ENCODE data around the gene SIM1.

The SIM1 gene

GRCh38 chr6:100347901-100348550 lies 116.7 kb downstream of the SIM1 start:
- no peak for FAIRE-seq

GRCh38 chr6:100346828-100347227 lies 117.9 kb downstream of the SIM1 start:
- FAIRE-seq: no peak

GRCh38 chr6:100346203-100346602 lies 118.5 kb downstream of the SIM1 start:
- no peak for FAIRE-seq

GRCh38 chr6:100344761-100345160 lies 120.0 kb downstream of the SIM1 start:
- no peak for FAIRE-seq

GRCh38 chr6:100344321-100344720 lies 120.4 kb downstream of the SIM1 start:
- FAIRE-seq: no peak

- FAIRE-seq: no peak
Measured at GRCh38 chr6:100343316-100344077, 121.2 kb downstream of the SIM1 start.

- no peak for FAIRE-seq
Measured at GRCh38 chr6:100342830-100343229, 121.9 kb downstream of the SIM1 start.

GRCh38 chr6:100339574-100340255 lies 125.0 kb downstream of the SIM1 start:
- no peak for FAIRE-seq

- no peak for FAIRE-seq
Measured at GRCh38 chr6:100338090-100338489, 126.6 kb downstream of the SIM1 start.

GRCh38 chr6:100336876-100337275 lies 127.8 kb downstream of the SIM1 start:
- no peak for FAIRE-seq

- no peak for FAIRE-seq
Measured at GRCh38 chr6:100335991-100336390, 128.7 kb downstream of the SIM1 start.
